GM12873 (cell line): ENCODE measurements around the gene TEAD4.

Source experiments
- TF ChIP-seq, protein P1 (sequence below): IDR thresholded peaks from 2 replicates; pipeline ENCODE4 v1.5.1; 2012; ENCODE audit warnings: low read depth, mild to moderate bottlenecking, moderate library complexity, low read length, control low read depth; ENCODE audit not compliant: insufficient read depth; ENCODE audit errors: missing control alignments

The TEAD4 gene

GRCh38 chr12:3083921-3084347, 124.7 kb downstream of the TEAD4 start:
- TF ChIP-seq, protein P1, sequence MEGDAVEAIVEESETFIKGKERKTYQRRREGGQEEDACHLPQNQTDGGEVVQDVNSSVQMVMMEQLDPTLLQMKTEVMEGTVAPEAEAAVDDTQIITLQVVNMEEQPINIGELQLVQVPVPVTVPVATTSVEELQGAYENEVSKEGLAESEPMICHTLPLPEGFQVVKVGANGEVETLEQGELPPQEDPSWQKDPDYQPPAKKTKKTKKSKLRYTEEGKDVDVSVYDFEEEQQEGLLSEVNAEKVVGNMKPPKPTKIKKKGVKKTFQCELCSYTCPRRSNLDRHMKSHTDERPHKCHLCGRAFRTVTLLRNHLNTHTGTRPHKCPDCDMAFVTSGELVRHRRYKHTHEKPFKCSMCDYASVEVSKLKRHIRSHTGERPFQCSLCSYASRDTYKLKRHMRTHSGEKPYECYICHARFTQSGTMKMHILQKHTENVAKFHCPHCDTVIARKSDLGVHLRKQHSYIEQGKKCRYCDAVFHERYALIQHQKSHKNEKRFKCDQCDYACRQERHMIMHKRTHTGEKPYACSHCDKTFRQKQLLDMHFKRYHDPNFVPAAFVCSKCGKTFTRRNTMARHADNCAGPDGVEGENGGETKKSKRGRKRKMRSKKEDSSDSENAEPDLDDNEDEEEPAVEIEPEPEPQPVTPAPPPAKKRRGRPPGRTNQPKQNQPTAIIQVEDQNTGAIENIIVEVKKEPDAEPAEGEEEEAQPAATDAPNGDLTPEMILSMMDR = no peak

- TF ChIP-seq, protein P1 = no peak
These were observed 125.5 kb downstream of the TEAD4 start for GRCh38 chr12:3084742-3085141.

- TF ChIP-seq, protein P1 = no peak
These were observed 126.3 kb downstream of the TEAD4 start for GRCh38 chr12:3085341-3086139.

DNA sequence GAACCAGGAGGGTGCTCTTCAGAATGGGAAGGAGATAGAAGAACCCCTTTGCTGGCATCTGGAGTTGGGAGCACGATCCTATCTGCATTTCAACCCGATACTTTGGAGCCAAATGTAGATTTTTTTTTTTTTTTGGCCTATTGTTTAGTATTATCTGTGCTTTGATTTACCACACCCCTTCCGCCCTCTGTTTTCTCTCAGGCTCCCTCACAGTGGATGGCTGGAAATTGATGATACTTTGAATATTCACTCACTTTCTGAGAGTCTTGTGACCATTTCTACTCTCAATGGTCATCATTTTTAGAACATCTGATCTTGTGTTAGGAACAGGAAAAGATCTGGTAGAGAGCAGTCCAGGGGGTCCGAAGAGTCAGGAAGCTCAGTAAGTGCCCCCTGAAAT, 127.0 kb downstream of the TEAD4 start:
- TF ChIP-seq, protein P1 = no peak

- TF ChIP-seq, protein P1 = no peak
These were observed 127.6 kb downstream of the TEAD4 start for GRCh38 chr12:3086729-3087323.

DNA sequence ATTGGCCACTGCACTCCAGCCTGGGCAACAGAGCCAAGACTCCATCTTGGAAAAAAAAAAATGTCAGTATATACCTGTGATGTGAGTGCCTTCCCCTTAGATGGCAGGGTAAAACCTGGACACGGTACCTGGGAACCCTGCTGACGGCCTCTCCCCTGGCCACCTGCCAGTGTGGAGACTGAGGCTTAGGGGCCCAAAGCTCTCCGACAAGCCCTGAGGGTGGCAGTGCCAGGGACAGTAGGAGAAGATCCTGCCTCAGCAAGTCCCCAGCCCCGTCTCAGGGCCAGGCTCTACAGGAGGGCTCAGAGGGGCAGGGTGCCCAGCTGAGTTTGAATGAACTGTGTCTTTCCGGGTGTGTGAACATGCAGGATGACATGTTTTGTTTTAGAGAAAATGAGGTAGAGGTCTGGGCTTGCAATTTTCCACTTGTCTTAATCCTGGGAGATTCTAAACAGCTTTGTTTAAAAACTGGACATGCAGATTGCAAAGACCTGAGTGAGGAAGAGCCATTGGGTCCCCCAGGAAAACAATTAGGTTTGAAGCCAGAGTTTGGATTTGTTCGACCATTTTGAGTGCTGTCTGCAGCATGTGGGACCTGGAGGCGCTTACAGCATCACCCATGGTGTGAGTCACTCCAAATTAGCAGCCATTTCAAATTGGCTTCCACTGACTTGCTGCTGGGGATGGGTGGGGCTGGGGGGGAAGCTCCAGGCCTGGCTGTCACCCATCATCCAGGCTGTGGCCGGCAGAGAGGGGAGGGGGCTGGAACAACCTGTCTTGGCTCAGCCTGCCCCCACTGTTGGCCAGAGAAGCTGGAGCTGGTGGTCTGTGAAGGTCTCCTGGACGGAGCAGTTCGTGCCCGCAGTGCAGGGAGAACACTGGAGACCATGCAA, 128.8 kb downstream of the TEAD4 start:
- TF ChIP-seq, protein P1 = no peak

GRCh38 chr12:3089588-3089987, 130.4 kb downstream of the TEAD4 start:
- TF ChIP-seq, protein P1 = no peak
